Measurements from ENCODE around the gene CIDEC.

CIDEC gene

DNA sequence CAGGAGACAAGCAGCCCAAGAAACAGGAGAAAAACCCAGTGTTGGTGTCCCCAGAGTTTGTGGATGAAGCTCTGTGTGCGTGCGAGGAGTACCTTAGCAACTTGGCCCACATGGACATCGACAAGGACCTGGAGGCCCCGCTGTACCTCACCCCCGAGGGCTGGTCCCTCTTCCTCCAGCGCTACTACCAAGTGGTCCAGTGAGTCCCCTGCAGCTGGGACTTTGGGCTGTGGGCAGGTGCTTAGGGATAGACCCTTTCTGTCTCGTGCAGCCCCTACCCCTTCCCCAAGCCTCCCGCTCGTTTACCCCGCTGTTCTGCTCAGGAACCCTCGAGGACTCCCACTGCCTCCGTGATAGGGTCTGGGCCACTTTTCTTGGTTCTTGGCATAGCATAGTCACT is 59.5 kb downstream of the CIDEC start:
- H3K36me3 ChIP-seq (ENCODE audit: control insufficient read depth, insufficient read depth, low read length), result no peaks in the 10 kb centered on the region

DNA sequence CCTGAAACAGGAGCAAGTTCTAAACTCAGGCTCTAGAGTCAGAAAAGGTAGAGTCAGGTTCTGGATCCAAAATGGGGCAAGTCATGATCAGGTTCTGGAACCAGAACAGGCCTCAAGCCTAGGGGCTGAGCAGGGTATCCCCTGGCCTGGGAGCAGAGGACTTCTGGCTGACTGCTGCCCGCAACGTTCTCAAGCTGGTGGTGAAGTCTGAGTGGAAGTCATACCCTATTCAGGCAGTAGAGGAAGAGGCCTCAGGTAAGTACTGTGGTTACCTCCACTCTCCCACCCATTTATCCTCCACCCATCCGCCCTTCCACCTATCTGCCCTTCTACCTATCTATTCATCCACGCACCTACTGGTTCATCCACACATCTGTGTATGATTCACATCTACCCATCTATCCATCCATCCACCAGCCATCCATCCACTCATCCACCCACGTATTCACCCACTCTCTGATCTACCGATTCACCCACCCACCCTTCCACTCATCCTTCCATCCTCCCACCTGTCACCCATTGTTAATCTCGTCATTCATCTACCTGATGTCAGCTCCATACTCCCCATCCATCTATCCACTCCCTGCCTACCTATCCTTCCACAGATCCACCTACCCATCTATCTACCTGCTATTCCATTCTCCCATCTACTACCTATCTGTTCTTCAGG is 61.3 kb downstream of the CIDEC start:
- no peaks in the 10 kb centered on the region for H3K4me1 ChIP-seq (ENCODE audit: control insufficient read depth, insufficient read depth, low read length)
- no peaks in the 10 kb centered on the region for H3K36me3 ChIP-seq (ENCODE audit: control insufficient read depth, insufficient read depth, low read length)
- no peak overlapping the region for H3K4me3 ChIP-seq (ENCODE audit: low read depth, low read length)
- H3K27me3 ChIP-seq (ENCODE audit: control insufficient read depth, insufficient read depth, low read length), result no peaks in the 10 kb centered on the region
- H3K9ac ChIP-seq (ENCODE audit: low read length), result no peak overlapping the region
- no peak overlapping the region for H3K27ac ChIP-seq (ENCODE audit: low read depth, low read length)
- no peaks in the 10 kb centered on the region for H3K9me3 ChIP-seq (ENCODE audit: control insufficient read depth, insufficient read depth, low read depth, low read length)

More for the DNA sequence above, 59.5 kb downstream of the CIDEC start:
- Histone ChIP-seq H3K9me3 (ENCODE audit: control insufficient read depth, insufficient read depth, low read depth, low read length) (no peaks in the 10 kb centered on the region), H3K9ac (ENCODE audit: low read length) (no peak overlapping the region), H3K4me3 (ENCODE audit: low read depth, low read length) (no peak overlapping the region), H3K27ac (ENCODE audit: low read depth, low read length) (no peak overlapping the region), H3K4me1 (ENCODE audit: control insufficient read depth, insufficient read depth, low read length) (no peaks in the 10 kb centered on the region), H3K27me3 (ENCODE audit: control insufficient read depth, insufficient read depth, low read length) (no peaks in the 10 kb centered on the region)

DNA sequence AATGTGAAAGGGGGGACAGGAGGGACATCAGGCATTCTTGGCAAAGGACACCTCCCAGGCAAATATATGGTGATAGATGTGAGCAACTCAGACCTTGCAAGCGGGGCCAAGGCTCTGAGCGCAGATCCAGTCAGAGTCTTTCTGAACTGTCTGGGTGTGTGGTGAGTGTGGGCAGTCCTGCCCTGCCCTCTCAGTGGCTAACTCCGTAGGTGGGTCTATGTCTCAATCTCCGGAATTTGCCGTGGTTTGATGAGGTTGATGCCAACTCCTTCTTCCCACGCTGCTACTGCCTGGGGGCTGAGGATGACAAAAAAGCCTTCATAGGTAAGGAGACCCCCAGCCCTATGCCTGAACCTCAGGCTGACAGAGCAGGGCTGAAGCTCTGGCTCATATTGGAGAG is 62.6 kb downstream of the CIDEC start:
- H3K36me3 ChIP-seq (ENCODE audit: control insufficient read depth, insufficient read depth, low read length), result peaks cover 6% of the 10 kb centered on the region; the same call in 1 of the 2 replicates
- H3K9me3 ChIP-seq (ENCODE audit: control insufficient read depth, insufficient read depth, low read depth, low read length), result no peaks in the 10 kb centered on the region

More for the DNA sequence above, 62.6 kb downstream of the CIDEC start:
- H3K4me3 ChIP-seq (ENCODE audit: low read depth, low read length), result no peak overlapping the region
- no peak overlapping the region for H3K9ac ChIP-seq (ENCODE audit: low read length)
- no peaks in the 10 kb centered on the region for H3K27me3 ChIP-seq (ENCODE audit: control insufficient read depth, insufficient read depth, low read length)
- no peaks in the 10 kb centered on the region for H3K4me1 ChIP-seq (ENCODE audit: control insufficient read depth, insufficient read depth, low read length)
- no peak overlapping the region for H3K27ac ChIP-seq (ENCODE audit: low read depth, low read length)

Measured in HUES6 (cell line).